Natural killer cell (primary cell): ENCODE results near the gene ACAD9. TPM values are rescaled to one million over a fixed set of nuclear protein-coding genes. Genes with fewer than 3 reads are reported as not detected.

Source experiments
- ATAC-seq, 3 donors: fragments of 150-1000 bp in 2 of 3; fragments of 200-7000 bp in 1 of 3; cut with Tn5 transposase; 1 replicate in 1 of 3; 2 replicates in 2 of 3; pipeline ENCODE4 v1.10.0; 2021; ENCODE audit warnings: mild to moderate bottlenecking in 2 of 3, moderate library complexity in 2 of 3
- DNase-seq, 2 donors: peaks; one replicate each; pipeline versions ENCODE4 v3.0.0 to v3.0.0-alpha.2; 2013 to 2021; ENCODE audit warnings: mixed read lengths in 1 of 2
- H3K27ac ChIP-seq: one replicate; pipeline ENCODE4 v1.5.1; 2013; ENCODE audit warnings: mild to moderate bottlenecking, low read length
- H3K27me3 ChIP-seq: one replicate; pipeline ENCODE4 v1.6.1; 2013; ENCODE audit warnings: low read length; ENCODE audit not compliant: control insufficient read depth, insufficient read depth
- H3K36me3 ChIP-seq: one replicate; pipeline ENCODE4 v1.6.1; 2013; ENCODE audit warnings: low read length; ENCODE audit not compliant: control insufficient read depth, insufficient read depth
- H3K4me1 ChIP-seq: one replicate; pipeline ENCODE4 v1.6.1; 2013; ENCODE audit warnings: low read length; ENCODE audit not compliant: control insufficient read depth, insufficient read depth
- H3K4me3 ChIP-seq: one replicate; pipeline ENCODE4 v1.5.1; 2013; ENCODE audit warnings: low read length
- H3K9me3 ChIP-seq: one replicate; pipeline ENCODE4 v1.6.1; 2013; ENCODE audit warnings: low read length; ENCODE audit not compliant: control insufficient read depth, insufficient read depth
- H3K27ac Mint-ChIP-seq, 2 donors: one replicate each; pipeline ENCODE4 v1.8.0; 2022; ENCODE audit warnings: mild to moderate bottlenecking in 2 of 2, mixed read lengths in 2 of 2, moderate library complexity in 1 of 2
- H3K27me3 Mint-ChIP-seq, 2 donors: one replicate each; pipeline ENCODE4 v1.8.0; 2022; ENCODE audit warnings: low read depth in 2 of 2, mixed read lengths in 2 of 2
- H3K36me3 Mint-ChIP-seq: one replicate; pipeline ENCODE4 v1.8.0; 2022; ENCODE audit warnings: mixed read lengths
- H3K4me1 Mint-ChIP-seq, 2 donors: one replicate each; pipeline ENCODE4 v1.8.0; 2022; ENCODE audit warnings: mixed read lengths in 2 of 2
- H3K4me3 Mint-ChIP-seq: one replicate; pipeline ENCODE4 v1.8.0; 2022; ENCODE audit warnings: mild to moderate bottlenecking, moderate library complexity, mixed read lengths
- H3K9me3 Mint-ChIP-seq, 2 donors: one replicate each; pipeline ENCODE4 v1.8.0; 2022; ENCODE audit warnings: mixed read lengths in 2 of 2
- CTCF ChIP-seq: fragments of 200-600 bp; IDR thresholded peaks from one replicate; pipeline ENCODE4 v1.8.0; 2022; ENCODE audit warnings: antibody characterized with exemption
- WGBS: methylation state at CpG from one replicate; pipeline ENCODE4 v1.1.7; 2013; ENCODE audit warnings: missing lambda C conversion rate; ENCODE audit not compliant: insufficient coverage; 5-methylcytosine and 5-hydroxymethylcytosine counted together
- intact Hi-C: fragments of 100-400 bp; cut with micrococcal nuclease; formaldehyde crosslinking; loops from one replicate; pipeline ENCODE4 v1.14.2; 2022
- total RNA-seq, 4 donors: library from RNA; stranded (reverse); fragments of 120-200 nt in 1 of 4; gene quantifications; one replicate each; pipeline versions ENCODE4 v1.2.3 to v1.2.4, GENCODE V29; 2013 to 2022

The ACAD9 gene
- total RNA-seq, 3 donors from 2014 or later (not counting 1 experiment from before 2014, with no cell fraction given): 43.4 to 71.3 (median 54.2) TPM

GRCh38 chr3:128850544-128850943 lies 28.9 kb upstream of the ACAD9 start:
- peaks cover 17% of the 10 kb centered on the region for H3K4me1 ChIP-seq
- peaks cover 0 to 6% of the 10 kb centered on the region in 2 donors for H3K9me3 Mint-ChIP-seq
- no peak for TF ChIP-seq CTCF
- H3K27me3 ChIP-seq: no peaks in the 10 kb centered on the region
- ATAC-seq (no peak), DNase-seq (no peak)
- peaks cover 13% of the 10 kb centered on the region for H3K9me3 ChIP-seq
- H3K27ac Mint-ChIP-seq: no peak overlapping the region
- no peaks in the 10 kb centered on the region for H3K36me3 ChIP-seq
- no peaks in the 10 kb centered on the region for H3K27me3 Mint-ChIP-seq
- H3K27ac ChIP-seq: no peak overlapping the region
- H3K4me1 Mint-ChIP-seq: peaks cover 6 to 8% of the 10 kb centered on the region in 2 donors
- peaks cover 9% of the 10 kb centered on the region for H3K36me3 Mint-ChIP-seq
- no peak overlapping the region for H3K4me3 Mint-ChIP-seq
- 89% methylated on average over 7 of the region's 9 CpGs for WGBS
- no peak overlapping the region for H3K4me3 ChIP-seq
- intact Hi-C loops: no loop called here

- Histone ChIP-seq H3K4me1 (peaks cover 6% of the 10 kb centered on the region), H3K27me3 (no peaks in the 10 kb centered on the region), H3K36me3 (no peaks in the 10 kb centered on the region), H3K4me3 (no peak overlapping the region), H3K9me3 (peaks cover 13% of the 10 kb centered on the region), H3K27ac (no peak overlapping the region)
- Mint-ChIP-seq H3K27ac (no peak overlapping the region), H3K4me3 (no peak overlapping the region), H3K9me3 (peaks cover 0 to 6% of the 10 kb centered on the region in 2 donors), H3K27me3 (no peaks in the 10 kb centered on the region), H3K4me1 (no peaks in the 10 kb centered on the region), H3K36me3 (peaks cover 9% of the 10 kb centered on the region)
- DNase-seq (no peak), ATAC-seq (no peak)
- intact Hi-C loops: no loop called here
- TF ChIP-seq CTCF: no peak
- 80% methylated on average over 4 of the region's 4 CpGs for WGBS
Observed at GRCh38 chr3:128851601-128852000, 27.8 kb upstream of the ACAD9 start.

- peaks cover 25% of the 10 kb centered on the region for H3K9me3 ChIP-seq
- H3K36me3 Mint-ChIP-seq: peaks cover 14% of the 10 kb centered on the region
- H3K27me3 ChIP-seq: no peaks in the 10 kb centered on the region
- no peak overlapping the region for H3K27ac ChIP-seq
- intact Hi-C loops: no loop called here
- H3K27ac Mint-ChIP-seq: no peak overlapping the region
- H3K4me3 Mint-ChIP-seq: no peak overlapping the region
- H3K9me3 Mint-ChIP-seq: peaks cover 2 to 14% of the 10 kb centered on the region in 2 donors
- H3K4me1 Mint-ChIP-seq: no peaks in the 10 kb centered on the region
- no peak overlapping the region for H3K4me3 ChIP-seq
- H3K27me3 Mint-ChIP-seq: no peaks in the 10 kb centered on the region
- H3K4me1 ChIP-seq: peaks cover 5% of the 10 kb centered on the region
- no peak for TF ChIP-seq CTCF
- no peaks in the 10 kb centered on the region for H3K36me3 ChIP-seq
- 96% methylated on average over 5 of the region's 5 CpGs for WGBS
- no peak for DNase-seq
- no peak for ATAC-seq
Observed at GRCh38 chr3:128853826-128854225, 25.6 kb upstream of the ACAD9 start.

- H3K4me3 ChIP-seq: no peak overlapping the region
- H3K27me3 ChIP-seq: no peaks in the 10 kb centered on the region
- peaks cover 32% of the 10 kb centered on the region for H3K9me3 ChIP-seq
- H3K4me1 Mint-ChIP-seq: no peaks in the 10 kb centered on the region
- DNase-seq (no peak), ATAC-seq (no peak)
- intact Hi-C loops: no loop called here
- no peak overlapping the region for H3K27ac ChIP-seq
- WGBS: 96% methylated on average over 3 of the region's 3 CpGs
- no peak for TF ChIP-seq CTCF
- peaks cover 16% of the 10 kb centered on the region for H3K36me3 Mint-ChIP-seq
- peaks cover 5% of the 10 kb centered on the region for H3K4me1 ChIP-seq
- H3K9me3 Mint-ChIP-seq: peaks cover 2 to 19% of the 10 kb centered on the region in 2 donors
- H3K36me3 ChIP-seq: no peaks in the 10 kb centered on the region
- no peak overlapping the region for H3K4me3 Mint-ChIP-seq
- H3K27me3 Mint-ChIP-seq: no peaks in the 10 kb centered on the region
- H3K27ac Mint-ChIP-seq: no peak overlapping the region
Observed at GRCh38 chr3:128854475-128854874, 24.9 kb upstream of the ACAD9 start.
